ENCODE data around the gene CCDC71L. TPM values are rescaled to one million over a fixed set of nuclear protein-coding genes. Genes with fewer than 3 reads are reported as not detected.

The CCDC71L gene
- total and polyA plus RNA-seq, 4 donors = 7.4 to 16.6 (median 12.3) TPM

- H3K27me3 ChIP-seq (ENCODE audit: control insufficient read depth in 4 of 4, insufficient read depth in 4 of 4, low read length in 3 of 4) = no peaks in the 10 kb centered on the region
- H3K9ac ChIP-seq (ENCODE audit: low read depth in 1 of 2, low read length in 2 of 2) = no peak overlapping the region
- H3K36me3 ChIP-seq (ENCODE audit: control insufficient read depth in 4 of 4, insufficient read depth in 3 of 4, low read depth in 1 of 4, low read length in 3 of 4) = no peaks in the 10 kb centered on the region
- no peak for DNase-seq (ENCODE audit: low spot score)
- H3K4me3 ChIP-seq (ENCODE audit: low read depth in 1 of 3, low read length in 3 of 3) = no peak overlapping the region
- no peaks in the 10 kb centered on the region for H3K9me3 ChIP-seq (ENCODE audit: control insufficient read depth in 4 of 4, low read length in 3 of 4)
- WGBS = 87% methylated on average over 2 of the region's 2 CpGs
- no peak for TF ChIP-seq RXRA (IDR thresholded peaks at IDR 0.05)
- no peak for TF ChIP-seq ATF3 (IDR thresholded peaks at IDR 0.05)
- no peak for TF ChIP-seq SP1 (IDR thresholded peaks at IDR 0.05)
- no peak for TF ChIP-seq ZBTB33 (IDR thresholded peaks at IDR 0.05)
- TF ChIP-seq YY1 (IDR thresholded peaks at IDR 0.05) = no peak
- no peak for TF ChIP-seq TAF1 (conservative IDR thresholded peaks at IDR 0.05)
- no peak overlapping the region for H3K27ac ChIP-seq (ENCODE audit: low read depth in 1 of 2, low read length in 2 of 2)
- H3K4me1 ChIP-seq (ENCODE audit: control insufficient read depth in 4 of 4, insufficient read depth in 4 of 4, low read length in 3 of 4) = peaks cover 0 to 6% (median 4%) of the 10 kb centered on the region in 4 donors
Measured at GRCh38 chr7:106635411-106635810, 25.5 kb downstream of the CCDC71L start.

- DNase-seq (ENCODE audit: low spot score) = no peak
- TF ChIP-seq MAX (IDR thresholded peaks at IDR 0.05) = no peak
- Histone ChIP-seq H3K36me3 (ENCODE audit: control insufficient read depth in 4 of 4, insufficient read depth in 3 of 4, low read depth in 1 of 4, low read length in 3 of 4) (no peaks in the 10 kb centered on the region), H3K27ac (ENCODE audit: low read depth in 1 of 2, low read length in 2 of 2) (no peak overlapping the region), H3K27me3 (ENCODE audit: control insufficient read depth in 4 of 4, insufficient read depth in 4 of 4, low read length in 3 of 4) (no peaks in the 10 kb centered on the region), H3K4me1 (ENCODE audit: control insufficient read depth in 4 of 4, insufficient read depth in 4 of 4, low read length in 3 of 4) (peaks cover 0 to 3% (median 1%) of the 10 kb centered on the region in 4 donors), H3K9me3 (ENCODE audit: control insufficient read depth in 4 of 4, low read length in 3 of 4) (no peaks in the 10 kb centered on the region), H3K9ac (ENCODE audit: low read depth in 1 of 2, low read length in 2 of 2) (no peak overlapping the region), H3K4me3 (ENCODE audit: low read depth in 1 of 3, low read length in 3 of 3) (no peak overlapping the region)
- 94% methylated on average over 2 of the region's 2 CpGs for WGBS
Measured at GRCh38 chr7:106634958-106635357, 26.0 kb downstream of the CCDC71L start.

- no peak for TF ChIP-seq GABPA (IDR thresholded peaks at IDR 0.05 in 1 of 2, conservative IDR thresholded peaks at IDR 0.05 in 1 of 2)
- no peak for TF ChIP-seq FOXA1 (IDR thresholded peaks at IDR 0.05)
- no peak for TF ChIP-seq NR2F2 (IDR thresholded peaks at IDR 0.05)
- TF ChIP-seq EGR1 (IDR thresholded peaks at IDR 0.05; ENCODE audit: low read depth in 2 of 2) = no peak
- no peak for TF ChIP-seq ATF3 (IDR thresholded peaks at IDR 0.05)
- TF ChIP-seq HNF4A (conservative IDR thresholded peaks at IDR 0.05) = no peak
- no peak for TF ChIP-seq MAX (IDR thresholded peaks at IDR 0.05)
- no peak for TF ChIP-seq SP1 (IDR thresholded peaks at IDR 0.05)
- no peak for TF ChIP-seq TAF1 (conservative IDR thresholded peaks at IDR 0.05)
- no peak for TF ChIP-seq FOXA2 (IDR thresholded peaks at IDR 0.05)
- TF ChIP-seq ZBTB33 (IDR thresholded peaks at IDR 0.05) = no peak
- no peak for TF ChIP-seq CTCF (IDR thresholded peaks at IDR 0.05; ENCODE audit: low read depth, low read length, missing input control)
- no peak for TF ChIP-seq HNF4G (IDR thresholded peaks at IDR 0.05)
- TF ChIP-seq REST (IDR thresholded peaks at IDR 0.05) = no peak
- TF ChIP-seq YY1 (IDR thresholded peaks at IDR 0.05) = no peak
- TF ChIP-seq RAD21 (IDR thresholded peaks at IDR 0.05) = no peak
- TF ChIP-seq RXRA (IDR thresholded peaks at IDR 0.05) = no peak
- no peak for TF ChIP-seq JUND (IDR thresholded peaks at IDR 0.05)
- no peak for DNase-seq (ENCODE audit: low spot score)
- Histone ChIP-seq H3K4me3 (ENCODE audit: low read depth in 1 of 3, low read length in 3 of 3) (no peak overlapping the region), H3K27ac (ENCODE audit: low read depth in 1 of 2, low read length in 2 of 2) (no peak overlapping the region), H3K9me3 (ENCODE audit: control insufficient read depth in 4 of 4, low read length in 3 of 4) (no peaks in the 10 kb centered on the region), H3K27me3 (ENCODE audit: control insufficient read depth in 4 of 4, insufficient read depth in 4 of 4, low read length in 3 of 4) (no peaks in the 10 kb centered on the region), H3K36me3 (ENCODE audit: control insufficient read depth in 4 of 4, insufficient read depth in 3 of 4, low read depth in 1 of 4, low read length in 3 of 4) (no peaks in the 10 kb centered on the region), H3K4me1 (ENCODE audit: control insufficient read depth in 4 of 4, insufficient read depth in 4 of 4, low read length in 3 of 4) (no peaks in the 10 kb centered on the region), H3K9ac (ENCODE audit: low read depth in 1 of 2, low read length in 2 of 2) (no peak overlapping the region)
Measured at GRCh38 chr7:106630648-106631047, 30.3 kb downstream of the CCDC71L start.
